Fibroblast of mammary gland (primary cell): Measurements from ENCODE around the gene FGFR3.

Experiments
- DNase-seq: peaks from one replicate; pipeline ENCODE4 v3.0.0-alpha.2; 2010; ENCODE audit warnings: low read depth
- H3K4me3 ChIP-seq: 2 replicates; pipeline ENCODE4 v1.5.1; 2011; ENCODE audit warnings: low read depth, mild to moderate bottlenecking, low read length, moderate library complexity; ENCODE audit not compliant: control insufficient read depth
- CTCF ChIP-seq: conservative IDR thresholded peaks from 2 replicates; pipeline ENCODE4 v1.5.1; 2011; ENCODE audit warnings: low read depth, low read length, inconsistent platforms; ENCODE audit not compliant: control insufficient read depth, insufficient read depth

FGFR3 gene

DNA sequence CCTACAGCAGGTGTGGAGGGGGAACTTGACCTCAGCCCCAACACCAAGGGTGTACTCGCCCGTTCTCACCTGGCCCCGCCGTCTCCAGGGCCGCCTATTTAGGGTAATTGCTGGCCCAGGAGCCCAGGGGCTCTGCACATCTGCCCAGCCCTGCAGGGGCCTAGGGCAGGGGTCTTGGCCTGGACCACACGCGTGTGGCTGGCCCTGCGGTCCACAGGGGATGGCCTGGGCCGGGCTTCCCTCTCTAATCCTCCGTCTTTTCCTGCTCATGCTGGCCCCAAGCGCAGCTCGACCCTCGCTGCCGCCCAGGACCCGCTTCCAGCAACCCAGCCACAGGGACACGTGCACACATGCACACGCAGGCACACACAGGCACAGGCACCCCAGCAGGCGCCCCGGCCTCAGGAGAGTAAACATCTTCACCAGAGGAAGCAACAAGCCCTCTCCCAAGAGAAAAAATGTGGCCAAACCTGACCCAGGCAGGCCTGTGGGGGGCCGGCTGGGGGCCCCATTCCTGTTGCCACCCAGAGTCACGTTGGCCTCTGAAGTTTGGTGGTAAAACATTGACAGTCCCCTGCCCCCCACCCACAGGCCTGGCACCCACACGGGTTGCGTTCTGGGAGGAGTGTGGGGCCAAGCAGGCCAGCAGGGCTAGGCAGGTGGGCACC is 24.6 kb upstream of the FGFR3 start:
- no peak for DNase-seq
- no peak for TF ChIP-seq CTCF

DNA sequence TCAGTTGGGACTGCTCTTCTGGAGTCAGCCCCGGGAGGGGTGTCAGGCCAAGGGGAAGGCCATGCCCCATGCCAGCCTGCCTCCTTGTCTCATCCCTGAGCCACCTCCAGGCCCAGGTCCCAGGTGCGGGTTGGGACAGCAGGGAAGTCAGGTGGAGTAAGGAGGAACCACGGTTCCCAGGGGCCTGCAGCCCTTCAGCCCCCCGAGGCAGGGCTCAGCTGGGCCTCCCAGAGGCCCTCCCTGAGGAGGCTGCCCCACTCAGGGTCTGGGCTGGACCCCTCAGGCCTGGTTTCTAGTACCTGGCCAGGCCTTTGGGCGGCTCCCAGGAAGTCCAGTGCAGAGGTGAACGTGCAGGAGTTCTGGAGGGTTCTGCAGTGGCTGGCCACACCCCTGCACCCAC is 23.4 kb upstream of the FGFR3 start:
- no peak overlapping the region for H3K4me3 ChIP-seq

More for the DNA sequence above, 24.6 kb upstream of the FGFR3 start:
- no peak overlapping the region for H3K4me3 ChIP-seq

DNA sequence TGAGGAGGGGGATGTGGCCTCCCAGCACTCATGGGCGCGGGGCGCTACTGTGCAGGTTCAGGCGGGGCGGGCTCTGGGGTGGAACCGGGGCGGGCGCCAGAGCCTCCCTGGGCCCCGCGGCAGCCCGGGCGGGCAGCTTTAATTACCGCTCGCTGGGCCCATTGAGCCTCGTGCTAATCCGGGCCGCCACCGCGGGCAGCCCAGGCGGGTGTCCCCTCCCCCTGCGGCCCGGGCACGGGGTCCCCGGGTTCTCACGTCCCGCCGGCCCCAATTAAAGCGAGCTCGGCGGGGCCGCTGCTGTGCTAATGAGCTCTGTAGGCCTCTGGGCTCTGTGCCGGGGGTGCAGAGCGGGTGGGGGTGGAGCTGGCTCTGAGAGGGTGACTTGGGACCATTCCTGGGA is 22.8 kb upstream of the FGFR3 start:
- no peak for DNase-seq
- H3K4me3 ChIP-seq, result no peak overlapping the region
- TF ChIP-seq CTCF, result no peak

More for the DNA sequence above, 23.4 kb upstream of the FGFR3 start:
- TF ChIP-seq CTCF, result no peak
- no peak for DNase-seq

- TF ChIP-seq CTCF, result no peak
- no peak for DNase-seq
- H3K4me3 ChIP-seq, result no peak overlapping the region
Measured at GRCh38 chr4:1770791-1771231, 22.3 kb upstream of the FGFR3 start.

DNA sequence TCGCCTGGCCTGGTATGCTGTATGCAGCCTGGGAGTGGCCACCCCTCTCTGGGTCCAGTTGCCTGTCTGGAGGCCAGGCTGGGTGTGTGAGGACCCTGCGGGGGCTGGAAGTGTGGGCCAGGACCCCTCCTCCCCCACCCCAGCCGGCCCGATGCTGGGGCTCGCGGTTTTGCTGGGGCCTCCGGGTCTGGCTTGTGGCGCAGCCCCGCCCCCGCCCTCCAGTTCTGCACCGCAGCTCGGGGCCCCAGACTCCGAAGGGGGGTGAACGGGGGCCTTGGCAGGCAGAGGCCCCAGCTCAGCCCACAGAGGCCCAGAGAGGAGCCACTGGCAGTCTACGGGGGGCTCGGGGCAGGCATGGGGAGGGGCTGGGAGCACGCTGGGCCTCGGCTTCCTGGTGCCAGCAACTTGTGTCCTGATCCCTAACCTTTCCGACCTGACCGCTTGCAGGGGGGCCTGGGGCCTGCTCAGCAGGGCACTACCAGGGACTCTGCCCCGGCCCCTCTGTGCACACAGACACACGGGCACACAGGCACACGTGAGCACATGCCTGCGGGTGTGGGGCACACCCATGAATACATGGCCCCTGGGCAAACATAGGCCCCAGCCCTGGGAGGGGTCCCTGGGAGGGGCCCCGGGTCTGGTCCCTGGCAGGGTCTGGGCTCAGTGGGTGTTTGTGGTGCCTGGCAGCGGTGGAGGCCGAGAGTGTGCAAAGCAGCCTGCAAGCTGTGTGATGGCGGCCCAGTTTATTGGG is 21.4 kb upstream of the FGFR3 start:
- H3K4me3 ChIP-seq, result no peak overlapping the region
- no peak for TF ChIP-seq CTCF
- DNase-seq, result no peak

GRCh38 chr4:1772853-1773538 is 20.1 kb upstream of the FGFR3 start:
- no peak for TF ChIP-seq CTCF
- DNase-seq, result no peak
- no peak overlapping the region for H3K4me3 ChIP-seq
